22Rv1 (cell line): ENCODE measurements around the gene PDE3B.

ENCODE experiments used
- ZFX ChIP-seq: fragments of 450-650 bp; IDR thresholded peaks from 2 replicates; pipeline ENCODE4 v1.6.1; 2017; ENCODE audit warnings: antibody characterized with exemption, borderline replicate concordance
- TF ChIP-seq, protein P1 (sequence below): fragments of 450-650 bp; IDR thresholded peaks from 2 replicates; pipeline ENCODE4 v1.5.1; 2017; ENCODE audit warnings: mild to moderate bottlenecking

GRCh38 chr11:14821031-14821430 is 177.4 kb downstream of the PDE3B start:
- no peak for TF ChIP-seq ZFX
- TF ChIP-seq, protein P1, sequence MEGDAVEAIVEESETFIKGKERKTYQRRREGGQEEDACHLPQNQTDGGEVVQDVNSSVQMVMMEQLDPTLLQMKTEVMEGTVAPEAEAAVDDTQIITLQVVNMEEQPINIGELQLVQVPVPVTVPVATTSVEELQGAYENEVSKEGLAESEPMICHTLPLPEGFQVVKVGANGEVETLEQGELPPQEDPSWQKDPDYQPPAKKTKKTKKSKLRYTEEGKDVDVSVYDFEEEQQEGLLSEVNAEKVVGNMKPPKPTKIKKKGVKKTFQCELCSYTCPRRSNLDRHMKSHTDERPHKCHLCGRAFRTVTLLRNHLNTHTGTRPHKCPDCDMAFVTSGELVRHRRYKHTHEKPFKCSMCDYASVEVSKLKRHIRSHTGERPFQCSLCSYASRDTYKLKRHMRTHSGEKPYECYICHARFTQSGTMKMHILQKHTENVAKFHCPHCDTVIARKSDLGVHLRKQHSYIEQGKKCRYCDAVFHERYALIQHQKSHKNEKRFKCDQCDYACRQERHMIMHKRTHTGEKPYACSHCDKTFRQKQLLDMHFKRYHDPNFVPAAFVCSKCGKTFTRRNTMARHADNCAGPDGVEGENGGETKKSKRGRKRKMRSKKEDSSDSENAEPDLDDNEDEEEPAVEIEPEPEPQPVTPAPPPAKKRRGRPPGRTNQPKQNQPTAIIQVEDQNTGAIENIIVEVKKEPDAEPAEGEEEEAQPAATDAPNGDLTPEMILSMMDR = no peak
